HT1080 (cell line): Measurements from ENCODE around the gene CCDC192. TPM values are rescaled to one million over a fixed set of nuclear protein-coding genes. Genes with fewer than 3 reads are reported as not detected.

Experiments
- DNase-seq: peaks from one replicate; pipeline ENCODE4 v3.0.0-alpha.2; 2015; ENCODE audit warnings: low read depth
- total RNA-seq: library from RNA; depleted of rRNA; stranded (reverse); fragments of >200 nt; shearing (Covaris generic); gene quantifications from 2 replicates; pipeline ENCODE4 v1.2.3, GENCODE V29; 2014

The CCDC192 gene
- total RNA-seq, 1 experiment from 2014 or later: not detected

- DNase-seq: no peak
Observed at GRCh38 chr5:127944125-127944524, 240.9 kb downstream of the CCDC192 start.

GRCh38 chr5:127947941-127948340 lies 244.8 kb downstream of the CCDC192 start:
- DNase-seq: no peak

GRCh38 chr5:127950707-127951391 lies 247.7 kb downstream of the CCDC192 start:
- no peak for DNase-seq

GRCh38 chr5:127951791-127952190 lies 248.6 kb downstream of the CCDC192 start:
- no peak for DNase-seq

GRCh38 chr5:127957183-127957582 lies 254.0 kb downstream of the CCDC192 start:
- DNase-seq: peak; percentile 85

GRCh38 chr5:127957701-127958239 lies 254.6 kb downstream of the CCDC192 start:
- DNase-seq: no peak

- no peak for DNase-seq
Observed at GRCh38 chr5:127958421-127959011, 255.3 kb downstream of the CCDC192 start.

- peak; percentile 94 for DNase-seq
Observed at GRCh38 chr5:127959152-127959764, 256.1 kb downstream of the CCDC192 start.

GRCh38 chr5:127960270-127960691 lies 257.1 kb downstream of the CCDC192 start:
- no peak for DNase-seq

GRCh38 chr5:127961006-127961762 lies 258.0 kb downstream of the CCDC192 start:
- DNase-seq: no peak

GRCh38 chr5:127961763-127962145 lies 258.6 kb downstream of the CCDC192 start:
- DNase-seq: no peak

- no peak for DNase-seq
Observed at GRCh38 chr5:127962491-127962890, 259.3 kb downstream of the CCDC192 start.

GRCh38 chr5:127963233-127963632 lies 260.0 kb downstream of the CCDC192 start:
- DNase-seq: no peak

- no peak for DNase-seq
Observed at GRCh38 chr5:127963931-127964330, 260.7 kb downstream of the CCDC192 start.

- no peak for DNase-seq
Observed at GRCh38 chr5:127967323-127967982, 264.3 kb downstream of the CCDC192 start.

- DNase-seq: no peak
Observed at GRCh38 chr5:127967983-127968592, 264.9 kb downstream of the CCDC192 start.

GRCh38 chr5:127969002-127969401 lies 265.8 kb downstream of the CCDC192 start:
- no peak for DNase-seq

GRCh38 chr5:127969651-127970050 lies 266.5 kb downstream of the CCDC192 start:
- DNase-seq: no peak

- DNase-seq: no peak
Observed at GRCh38 chr5:127970081-127970480, 266.9 kb downstream of the CCDC192 start.

- no peak for DNase-seq
Observed at GRCh38 chr5:127970854-127971425, 267.7 kb downstream of the CCDC192 start.
